AML-193 (cell line): ENCODE results near the gene ZNF185.

Source experiments
- DNase-seq, 2 experiments: peaks; one replicate each; lab custom pipeline; 2025; lab: John Stamatoyannopoulos, UW

ZNF185 gene

GRCh38 chrX:152897222-152898131 lies at the start of gene ZNF185:
Gene ZNF185 (plus strand): TSS chrX:152898067. CDS start chrX:152914490, 16,423 bp downstream.
- no peak for DNase-seq

GRCh38 chrX:152850465-152850864 lies 47.4 kb upstream of the ZNF185 start:
- DNase-seq = no peak

GRCh38 chrX:152853986-152854385 lies 43.9 kb upstream of the ZNF185 start:
- no peak for DNase-seq

- DNase-seq = no peak
These were observed 36.8 kb upstream of the ZNF185 start for GRCh38 chrX:152861116-152861515.

- no peak for DNase-seq
These were observed 36.0 kb upstream of the ZNF185 start for GRCh38 chrX:152861826-152862225.

- DNase-seq = no peak
These were observed 32.5 kb upstream of the ZNF185 start for GRCh38 chrX:152865232-152865920.

GRCh38 chrX:152866386-152866785 lies 31.5 kb upstream of the ZNF185 start:
- no peak for DNase-seq

GRCh38 chrX:152869972-152870371 lies 27.9 kb upstream of the ZNF185 start:
- no peak for DNase-seq

GRCh38 chrX:152871260-152871659 lies 26.6 kb upstream of the ZNF185 start:
- DNase-seq = no peak

- no peak for DNase-seq
These were observed 25.3 kb upstream of the ZNF185 start for GRCh38 chrX:152872522-152872921.

- no peak for DNase-seq
These were observed 24.5 kb upstream of the ZNF185 start for GRCh38 chrX:152873361-152873760.

- no peak for DNase-seq
These were observed 20.7 kb upstream of the ZNF185 start for GRCh38 chrX:152876931-152877840.

GRCh38 chrX:152878976-152879755 lies 18.7 kb upstream of the ZNF185 start:
- no peak for DNase-seq

GRCh38 chrX:152881289-152881688 lies 16.6 kb upstream of the ZNF185 start:
- DNase-seq = no peak

- no peak for DNase-seq
These were observed 13.7 kb upstream of the ZNF185 start for GRCh38 chrX:152884171-152884570.

- no peak for DNase-seq
These were observed 11.2 kb upstream of the ZNF185 start for GRCh38 chrX:152886716-152887115.

GRCh38 chrX:152892499-152892898 lies 5.4 kb upstream of the ZNF185 start:
- no peak for DNase-seq

GRCh38 chrX:152892999-152893891 lies 4.6 kb upstream of the ZNF185 start:
- DNase-seq = no peak

GRCh38 chrX:152893980-152894610 lies 3.8 kb upstream of the ZNF185 start:
- no peak for DNase-seq

GRCh38 chrX:152895121-152895520 lies 2.7 kb upstream of the ZNF185 start:
- DNase-seq = no peak
